OCI-LY3 (cell line): ENCODE results near the gene RCCD1.

Experiments
- CTCF ChIP-seq: fragments of 200-600, 300-600 bp; sonication (generic); IDR thresholded peaks from 2 replicates; pipeline ENCODE4 v1.5.1; 2014; ENCODE audit warnings: antibody characterized with exemption, low read length, low read depth
- EZH2phosphoT487 ChIP-seq: fragments of 200-600 bp; shearing (Covaris generic); IDR thresholded peaks from 2 replicates; pipeline ENCODE4 v1.6.1; 2018; ENCODE audit warnings: antibody characterized with exemption, mixed run types, low read depth

GRCh38 chr15:90936823-90937222 is 17.9 kb upstream of the RCCD1 start:
- TF ChIP-seq CTCF, result no peak
- TF ChIP-seq EZH2phosphoT487, result no peak
